GM12891 (cell line): ENCODE data around the gene CCDC30.

Experiments
- POLR2A ChIP-seq: IDR thresholded peaks from 2 replicates; pipeline ENCODE4 v1.6.1; 2011; ENCODE audit warnings: low read depth, low read length, control low read depth
- POLR2AphosphoS5 ChIP-seq: IDR thresholded peaks from 2 replicates; pipeline ENCODE4 v1.6.1; 2011; ENCODE audit warnings: low read depth, low read length, control low read depth
- POU2F2 ChIP-seq: IDR thresholded peaks from 2 replicates; pipeline ENCODE4 v1.6.1; 2011; ENCODE audit warnings: low read depth, mild to moderate bottlenecking, control low read depth, low read length, moderate library complexity
- SPI1 ChIP-seq: IDR thresholded peaks from 2 replicates; pipeline ENCODE4 v1.6.1; 2011; ENCODE audit warnings: low read depth, low read length, control low read depth
- TAF1 ChIP-seq: IDR thresholded peaks from 2 replicates; pipeline ENCODE4 v1.6.1; 2011; ENCODE audit warnings: low read depth, low read length, control low read depth

DNA sequence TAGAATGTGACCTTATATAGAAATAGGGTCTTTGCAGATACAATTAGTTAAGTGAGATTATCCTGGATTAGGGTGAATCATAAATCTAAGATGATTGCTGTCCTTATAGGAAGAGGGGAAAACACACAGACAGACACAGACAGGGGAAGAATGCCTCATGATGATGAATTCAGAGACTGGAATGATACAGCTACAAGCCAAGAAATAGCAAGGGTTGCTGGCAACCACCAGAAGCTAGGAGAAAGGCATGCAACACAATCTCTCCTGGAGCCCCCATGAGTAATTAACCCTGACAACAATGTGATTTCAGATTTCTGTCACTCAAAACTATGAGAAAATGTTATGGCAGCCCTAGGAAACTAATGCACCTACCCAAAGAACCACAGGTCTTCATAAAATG is 176.0 kb downstream of the CCDC30 start:
- no peak for TF ChIP-seq POLR2A
- TF ChIP-seq SPI1 = no peak
- no peak for TF ChIP-seq TAF1
- TF ChIP-seq POU2F2 = no peak
- TF ChIP-seq POLR2AphosphoS5 = no peak
